ENCODE results near the gene PRKN. TPM values are rescaled to one million over a fixed set of nuclear protein-coding genes. Genes with fewer than 3 reads are reported as not detected.

The PRKN gene
- total RNA-seq, 2 donors from 2014 or later, result 3.3 to 4.8 TPM

DNA sequence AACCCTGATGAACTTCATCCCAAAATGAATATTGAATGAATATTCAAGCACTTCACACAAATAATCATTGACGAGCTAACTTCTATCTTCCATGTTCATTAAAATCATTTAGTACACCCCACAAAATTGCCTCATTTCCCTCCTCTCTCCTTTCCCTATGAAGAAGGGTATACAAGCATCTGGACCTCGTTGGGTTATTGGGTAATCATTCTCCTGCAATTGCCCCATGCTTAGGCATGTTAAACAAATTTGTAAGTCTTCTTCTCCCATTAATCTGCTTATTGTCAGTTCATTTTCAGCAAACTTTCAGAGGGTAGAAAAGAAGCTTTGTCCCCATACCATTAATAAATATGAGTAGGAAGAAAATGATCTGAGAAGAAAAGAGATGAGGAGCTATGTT is 27.6 kb downstream of the PRKN start:
- no peak overlapping the region for H3K4me3 Mint-ChIP-seq
- Histone ChIP-seq H3K36me3 (ENCODE audit: control insufficient read depth, insufficient read depth, low read length) (no peaks in the 10 kb centered on the region), H3K9ac (ENCODE audit: extremely low read depth, low read length, poor library complexity, severe bottlenecking) (no peak overlapping the region), H3K27me3 (ENCODE audit: control insufficient read depth, insufficient read depth, low read length, poor library complexity, severe bottlenecking) (no peaks in the 10 kb centered on the region), H3K4me3 (ENCODE audit: low read length) (no peak overlapping the region), H3K9me3 (ENCODE audit: control insufficient read depth, low read length) (no peaks in the 10 kb centered on the region), H3K27ac (ENCODE audit: low read depth, low read length) (no peak overlapping the region), H3K4me1 (ENCODE audit: control insufficient read depth, insufficient read depth, low read length) (peaks cover 6% of the 10 kb centered on the region)
- no peak overlapping the region for H3K27ac Mint-ChIP-seq
- DNase-seq, result no peak
- H3K4me1 Mint-ChIP-seq, result peaks cover 15% of the 10 kb centered on the region
- H3K27me3 Mint-ChIP-seq (ENCODE audit: insufficient read depth), result no peaks in the 10 kb centered on the region
- no peaks in the 10 kb centered on the region for H3K36me3 Mint-ChIP-seq (ENCODE audit: low read depth)
- H3K9me3 Mint-ChIP-seq, result no peaks in the 10 kb centered on the region
- WGBS, 2 experiments (ENCODE audit: insufficient coverage in 1 of 2, insufficient read length in 1 of 2), result 80 to 93% methylated on average over 2 of the region's 2 CpGs
- TF ChIP-seq, protein P1, sequence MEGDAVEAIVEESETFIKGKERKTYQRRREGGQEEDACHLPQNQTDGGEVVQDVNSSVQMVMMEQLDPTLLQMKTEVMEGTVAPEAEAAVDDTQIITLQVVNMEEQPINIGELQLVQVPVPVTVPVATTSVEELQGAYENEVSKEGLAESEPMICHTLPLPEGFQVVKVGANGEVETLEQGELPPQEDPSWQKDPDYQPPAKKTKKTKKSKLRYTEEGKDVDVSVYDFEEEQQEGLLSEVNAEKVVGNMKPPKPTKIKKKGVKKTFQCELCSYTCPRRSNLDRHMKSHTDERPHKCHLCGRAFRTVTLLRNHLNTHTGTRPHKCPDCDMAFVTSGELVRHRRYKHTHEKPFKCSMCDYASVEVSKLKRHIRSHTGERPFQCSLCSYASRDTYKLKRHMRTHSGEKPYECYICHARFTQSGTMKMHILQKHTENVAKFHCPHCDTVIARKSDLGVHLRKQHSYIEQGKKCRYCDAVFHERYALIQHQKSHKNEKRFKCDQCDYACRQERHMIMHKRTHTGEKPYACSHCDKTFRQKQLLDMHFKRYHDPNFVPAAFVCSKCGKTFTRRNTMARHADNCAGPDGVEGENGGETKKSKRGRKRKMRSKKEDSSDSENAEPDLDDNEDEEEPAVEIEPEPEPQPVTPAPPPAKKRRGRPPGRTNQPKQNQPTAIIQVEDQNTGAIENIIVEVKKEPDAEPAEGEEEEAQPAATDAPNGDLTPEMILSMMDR (conservative IDR thresholded peaks at IDR 0.05), result no peak

DNA sequence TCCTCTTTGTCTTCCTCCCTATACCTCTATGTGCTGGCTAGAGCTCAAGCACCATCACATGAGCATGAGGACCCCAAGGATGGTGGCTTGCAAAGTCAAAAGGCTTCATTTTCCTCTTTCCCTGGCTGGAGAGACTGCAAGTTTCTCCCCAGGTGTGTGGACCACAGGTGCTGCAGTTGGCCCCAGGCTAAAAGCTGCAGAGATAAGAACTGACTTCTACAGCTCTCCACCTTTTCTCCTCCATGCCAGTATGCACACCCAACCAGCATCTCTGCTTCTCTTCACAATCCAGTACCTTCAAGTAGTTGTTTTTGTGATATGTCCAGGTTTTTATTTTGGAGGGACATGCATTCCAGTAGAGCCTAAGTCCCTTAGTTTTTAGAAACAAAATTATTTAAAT is 29.1 kb downstream of the PRKN start:
- DNase-seq, result no peak
- Histone ChIP-seq H3K36me3 (ENCODE audit: control insufficient read depth, insufficient read depth, low read length) (no peaks in the 10 kb centered on the region), H3K4me1 (ENCODE audit: control insufficient read depth, insufficient read depth, low read length) (no peaks in the 10 kb centered on the region), H3K9me3 (ENCODE audit: control insufficient read depth, low read length) (no peaks in the 10 kb centered on the region), H3K27me3 (ENCODE audit: control insufficient read depth, insufficient read depth, low read length, poor library complexity, severe bottlenecking) (no peaks in the 10 kb centered on the region), H3K4me3 (ENCODE audit: low read length) (no peak overlapping the region), H3K27ac (ENCODE audit: low read depth, low read length) (no peak overlapping the region), H3K9ac (ENCODE audit: extremely low read depth, low read length, poor library complexity, severe bottlenecking) (no peak overlapping the region)
- H3K4me3 Mint-ChIP-seq, result no peak overlapping the region
- no peaks in the 10 kb centered on the region for H3K27me3 Mint-ChIP-seq (ENCODE audit: insufficient read depth)
- no peaks in the 10 kb centered on the region for H3K36me3 Mint-ChIP-seq (ENCODE audit: low read depth)
- H3K9me3 Mint-ChIP-seq, result no peaks in the 10 kb centered on the region
- H3K4me1 Mint-ChIP-seq, result peaks cover 5% of the 10 kb centered on the region
- TF ChIP-seq, protein P1 (conservative IDR thresholded peaks at IDR 0.05), result no peak
- no peak overlapping the region for H3K27ac Mint-ChIP-seq

DNA sequence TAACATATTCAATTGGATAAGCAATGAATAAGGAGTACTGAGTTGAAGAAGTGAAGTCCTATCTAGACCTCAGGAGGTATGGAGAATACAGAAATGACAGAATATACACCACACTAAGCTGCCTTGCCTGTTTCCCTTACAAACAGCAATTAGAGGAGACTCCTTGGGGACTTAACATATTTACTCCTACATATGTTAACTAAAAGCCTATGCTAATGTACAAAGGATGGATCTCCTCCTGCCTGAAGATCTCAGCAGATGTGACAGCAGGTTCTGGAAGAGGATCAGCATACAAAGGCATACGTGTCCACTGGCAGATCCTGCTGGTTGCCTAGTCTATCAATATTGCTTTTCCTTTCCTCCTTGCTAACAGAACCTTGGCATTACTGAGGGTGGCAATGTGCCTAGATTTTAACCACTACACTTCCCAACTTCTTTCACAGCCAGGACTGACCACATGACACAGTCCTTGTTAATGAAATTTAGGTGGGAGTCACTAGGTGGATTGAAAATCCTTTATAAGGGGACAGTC is 29.6 kb downstream of the PRKN start:
- TF ChIP-seq, protein P1 (conservative IDR thresholded peaks at IDR 0.05), result no peak
- Mint-ChIP-seq H3K4me1 (peaks cover 3% of the 10 kb centered on the region), H3K27me3 (ENCODE audit: insufficient read depth) (no peaks in the 10 kb centered on the region), H3K36me3 (ENCODE audit: low read depth) (no peaks in the 10 kb centered on the region), H3K27ac (no peak overlapping the region), H3K4me3 (no peak overlapping the region), H3K9me3 (no peaks in the 10 kb centered on the region)
- H3K9ac ChIP-seq (ENCODE audit: extremely low read depth, low read length, poor library complexity, severe bottlenecking), result no peak overlapping the region
- WGBS, 2 experiments (ENCODE audit: insufficient coverage in 1 of 2, insufficient read length in 1 of 2), result 83 to 87% methylated on average over 1 of the region's 1 CpG
- H3K36me3 ChIP-seq (ENCODE audit: control insufficient read depth, insufficient read depth, low read length), result no peaks in the 10 kb centered on the region
- H3K9me3 ChIP-seq (ENCODE audit: control insufficient read depth, low read length), result no peaks in the 10 kb centered on the region
- H3K4me3 ChIP-seq (ENCODE audit: low read length), result no peak overlapping the region
- no peak for DNase-seq
- H3K27me3 ChIP-seq (ENCODE audit: control insufficient read depth, insufficient read depth, low read length, poor library complexity, severe bottlenecking), result no peaks in the 10 kb centered on the region
- no peak overlapping the region for H3K27ac ChIP-seq (ENCODE audit: low read depth, low read length)
- H3K4me1 ChIP-seq (ENCODE audit: control insufficient read depth, insufficient read depth, low read length), result no peaks in the 10 kb centered on the region

Measured in endodermal cell (in vitro differentiated cells).